NCI-H2196 treated with DMSO at 0.1 percent for 48 hours (cell line): ENCODE measurements around the gene NUCKS1.

Experiments used
- DNase-seq: peaks from one replicate; lab custom pipeline; 2025; ENCODE audit not compliant: unreplicated experiment; lab: John Stamatoyannopoulos, UW

Gene NUCKS1

DNA sequence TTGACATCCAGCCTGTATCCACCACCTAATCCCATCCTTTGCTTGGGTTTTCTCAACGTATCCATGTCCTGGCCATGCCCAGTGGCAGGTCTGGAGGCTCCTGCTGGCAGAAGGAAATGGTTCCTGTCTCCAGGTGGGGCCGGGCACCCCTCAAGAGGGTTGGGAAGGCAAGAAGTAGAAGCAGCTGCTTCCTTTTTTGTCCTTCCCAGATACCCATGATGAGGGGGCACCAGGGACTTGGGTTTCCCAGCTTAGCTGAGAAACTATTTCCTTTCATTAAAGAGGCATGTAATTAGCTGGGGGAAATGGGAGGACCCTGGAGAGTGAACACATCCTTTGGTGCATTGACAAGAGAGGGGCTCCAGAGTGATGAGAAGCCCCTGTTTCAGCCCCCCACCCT lies 48.6 kb downstream of the NUCKS1 start:
- no peak for DNase-seq

GRCh38 chr1:205700865-205701401 lies 49.0 kb downstream of the NUCKS1 start:
- no peak for DNase-seq

DNA sequence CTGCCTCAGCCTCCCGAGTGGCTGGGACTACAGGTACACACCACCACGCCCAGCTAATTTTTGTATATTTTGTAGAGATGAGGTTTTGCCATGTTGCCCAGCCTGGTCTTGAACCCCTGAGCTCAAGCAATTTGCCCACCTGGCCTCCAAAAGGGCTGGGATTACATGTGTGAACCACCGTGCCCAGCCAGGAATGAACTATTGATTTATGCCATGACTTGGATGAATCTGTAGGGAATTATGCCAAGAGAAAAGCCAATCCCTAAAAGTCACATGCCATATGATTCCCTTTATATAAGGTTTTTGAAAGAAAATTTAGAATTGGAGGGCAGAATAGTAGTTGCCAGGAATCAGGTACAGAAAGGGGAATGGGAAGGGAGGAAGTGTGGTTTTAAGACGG lies 50.6 kb downstream of the NUCKS1 start:
- no peak for DNase-seq

DNA sequence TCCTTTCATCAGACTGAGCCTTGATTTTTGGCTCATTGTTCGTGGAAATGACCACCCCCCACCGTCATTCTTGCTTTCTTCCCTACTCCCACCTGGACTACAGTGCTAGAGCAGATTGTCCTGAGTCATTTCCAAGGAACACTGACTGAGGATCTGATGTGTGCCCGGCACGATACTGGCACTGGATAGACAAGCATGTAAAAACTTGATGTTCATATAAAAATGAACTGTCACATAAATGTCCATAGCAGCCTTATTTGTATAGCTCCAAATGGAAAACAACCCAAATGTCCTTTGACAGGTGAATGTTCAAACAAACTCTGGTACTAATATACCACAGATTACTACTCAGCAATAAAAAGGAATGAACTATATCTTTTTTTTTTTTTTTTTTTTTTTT lies 51.1 kb downstream of the NUCKS1 start:
- DNase-seq: no peak

DNA sequence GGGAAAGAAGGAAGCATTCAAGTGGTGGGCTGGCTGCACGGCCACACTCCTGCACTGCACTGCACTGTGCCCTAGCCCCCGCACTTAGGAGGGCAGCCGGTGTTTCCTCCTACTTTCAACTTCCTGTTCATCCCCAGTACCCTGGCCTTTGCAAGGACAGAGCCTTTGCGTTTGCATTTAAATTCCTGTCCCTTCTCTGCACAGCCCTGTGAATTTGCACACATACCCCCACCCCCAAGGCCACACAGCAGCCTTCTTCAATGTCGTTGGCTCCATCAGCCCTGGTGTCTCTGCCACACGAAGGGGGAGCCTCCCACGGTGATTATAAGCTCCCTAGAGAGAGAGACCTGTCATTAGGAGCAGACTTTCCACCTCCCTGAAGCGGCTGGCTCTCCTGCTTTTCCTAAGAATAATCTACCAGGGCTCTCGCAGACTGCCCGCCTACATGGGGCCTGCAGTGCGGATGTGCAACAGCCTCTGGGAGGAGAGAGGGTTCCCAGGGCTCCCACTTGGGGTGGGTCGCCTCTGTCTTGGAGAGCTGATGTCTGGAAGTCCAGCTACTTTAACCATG lies 56.5 kb downstream of the NUCKS1 start:
- DNase-seq: no peak

GRCh38 chr1:205692423-205692822 lies 57.6 kb downstream of the NUCKS1 start:
- no peak for DNase-seq

GRCh38 chr1:205690122-205690756 lies 59.7 kb downstream of the NUCKS1 start:
- DNase-seq: no peak

GRCh38 chr1:205689479-205689878 lies 60.5 kb downstream of the NUCKS1 start:
- no peak for DNase-seq

- DNase-seq: no peak
These were observed 61.6 kb downstream of the NUCKS1 start for GRCh38 chr1:205688171-205689080.

DNA sequence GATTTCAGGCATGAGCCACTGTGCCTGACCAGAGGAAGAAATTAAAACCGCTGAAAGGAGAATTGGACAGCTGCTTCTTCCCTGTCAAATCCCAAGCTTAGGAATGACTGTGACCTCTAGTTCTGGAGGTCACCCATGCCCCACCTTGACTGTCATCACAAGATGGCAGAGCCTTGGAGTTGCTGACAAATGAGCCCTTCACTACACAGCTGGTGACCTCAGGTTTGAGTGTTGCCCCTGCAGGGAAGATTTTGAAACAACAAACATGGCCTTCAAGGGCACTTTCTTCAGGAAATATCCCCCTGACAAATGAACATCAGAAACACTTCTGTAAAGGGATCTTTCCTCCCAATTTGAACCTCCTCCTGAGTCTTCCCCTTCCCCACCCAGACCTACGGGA lies 62.7 kb downstream of the NUCKS1 start:
- no peak for DNase-seq

GRCh38 chr1:205681364-205681763 lies 68.6 kb downstream of the NUCKS1 start:
- no peak for DNase-seq

DNA sequence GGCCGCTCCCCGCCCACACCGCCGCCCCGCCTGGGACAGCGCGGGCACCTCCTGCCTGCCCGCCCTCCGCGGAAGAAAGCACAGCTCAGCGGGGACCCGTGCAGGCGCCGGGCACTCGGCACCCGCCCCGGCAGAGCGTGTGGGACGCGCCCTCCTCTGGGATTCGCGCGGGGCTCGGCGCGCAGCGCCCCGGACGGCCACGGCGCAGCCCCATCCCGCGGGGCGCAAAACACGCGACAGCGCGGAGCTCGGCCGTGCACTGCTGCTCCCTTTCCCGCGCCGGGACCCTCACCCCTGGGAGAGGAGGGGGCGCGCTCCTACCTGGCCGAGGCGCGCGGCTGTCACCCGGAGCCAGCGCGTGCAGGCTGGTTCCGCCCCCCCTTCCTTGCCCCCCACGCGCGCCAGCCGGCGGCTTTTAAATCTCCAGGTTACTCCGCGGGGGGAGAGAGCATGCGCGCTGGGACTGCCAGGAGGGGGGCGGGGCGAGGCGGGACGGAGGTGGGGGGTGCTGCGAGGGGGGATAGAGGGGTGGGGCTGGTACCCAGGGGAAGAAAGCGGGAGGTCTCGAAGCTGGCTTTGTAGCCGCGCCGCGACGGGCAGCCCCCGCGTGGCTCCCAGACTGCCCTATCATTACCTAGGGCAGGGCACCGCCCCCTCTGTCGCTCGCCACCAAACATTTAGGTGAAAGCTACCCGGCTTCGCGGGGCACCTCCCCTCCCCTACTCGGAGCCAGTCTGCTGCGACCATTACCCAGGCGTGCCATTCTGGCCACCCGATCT lies 69.7 kb downstream of the NUCKS1 start, which contains the start of gene SLC45A3:
Gene SLC45A3, minus strand, starts transcription at position 437 of the 779 bp plus-strand sequence. CDS start 15,853 bp downstream, outside the sequence.
- no peak for DNase-seq

DNA sequence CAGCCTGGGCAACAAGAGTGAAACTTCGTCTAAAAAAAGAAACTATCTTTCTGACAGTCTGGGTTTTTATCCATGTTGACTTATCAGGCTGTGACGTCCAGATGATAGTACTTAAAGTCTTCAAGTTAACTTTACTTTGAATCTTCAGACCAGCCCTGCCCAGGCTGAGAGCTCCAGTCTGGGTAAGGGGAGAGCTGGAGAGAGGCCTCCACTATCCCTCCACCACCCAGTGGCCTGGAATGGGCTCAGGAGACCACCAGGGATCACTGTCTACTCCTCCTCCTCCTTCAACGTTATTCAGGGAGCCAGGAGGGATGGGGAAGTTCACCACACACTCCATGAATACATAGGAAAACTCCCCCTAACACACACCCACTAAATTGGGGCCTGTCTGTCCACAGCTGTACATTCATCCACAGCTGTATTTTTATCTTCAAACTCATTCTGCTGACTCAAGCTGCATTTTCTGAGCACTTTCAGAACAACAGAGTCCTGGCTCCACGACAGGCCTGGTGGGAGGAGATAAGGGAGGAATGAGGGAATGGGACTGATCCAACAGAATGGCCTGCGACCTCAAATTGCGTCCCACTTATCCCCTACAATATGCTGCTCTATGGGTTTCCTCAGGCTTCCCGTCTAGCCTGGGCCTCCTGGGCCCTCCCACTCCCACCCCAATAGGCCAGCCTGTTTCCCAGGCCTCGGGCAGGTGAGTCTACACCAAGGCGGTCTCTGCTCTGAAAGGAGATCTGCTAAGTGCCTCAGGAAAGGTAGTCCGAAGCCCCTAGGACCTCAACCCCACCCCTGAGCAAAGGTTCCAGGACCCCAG lies 71.5 kb downstream of the NUCKS1 start:
- no peak for DNase-seq

DNA sequence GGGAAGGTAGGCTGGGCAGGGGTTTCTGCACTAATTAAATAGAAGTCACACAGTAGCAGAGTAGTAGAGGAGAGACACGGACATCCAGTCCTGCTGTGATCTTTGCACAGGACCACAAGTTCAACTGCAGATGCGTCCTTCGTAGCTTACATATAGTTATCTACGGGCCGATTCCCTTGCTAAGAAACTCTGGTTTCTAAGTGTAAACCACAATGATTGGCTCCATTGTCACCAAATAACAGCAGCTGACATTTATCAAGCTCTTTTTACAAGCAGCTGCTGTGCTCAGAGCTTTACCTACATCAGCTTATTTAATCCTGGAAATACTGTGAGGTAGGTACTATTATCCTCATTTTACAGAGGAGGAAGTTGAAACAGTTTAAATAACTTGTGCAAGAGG lies 72.8 kb downstream of the NUCKS1 start:
- DNase-seq: no peak

DNA sequence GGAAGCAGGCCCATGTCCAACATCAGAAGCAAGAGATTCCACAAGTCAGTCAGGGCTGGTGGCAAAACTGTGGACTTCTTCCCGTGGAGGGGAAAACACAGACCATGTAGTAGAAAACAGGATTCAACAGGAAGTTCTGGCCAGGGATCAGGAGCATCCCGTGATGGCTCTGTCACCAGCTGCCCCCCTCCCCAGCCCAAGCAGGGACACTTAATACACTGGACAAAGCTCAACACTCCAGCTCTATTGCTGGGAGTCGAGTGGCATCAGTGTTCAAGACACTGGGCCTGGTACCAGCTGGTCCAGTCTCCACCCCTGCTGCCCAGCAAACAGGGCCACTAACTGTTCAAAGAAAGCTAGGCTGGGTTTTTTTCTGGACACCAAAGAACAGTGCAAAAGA lies 73.4 kb downstream of the NUCKS1 start:
- DNase-seq: no peak

GRCh38 chr1:205676002-205676401 lies 74.0 kb downstream of the NUCKS1 start:
- no peak for DNase-seq

DNA sequence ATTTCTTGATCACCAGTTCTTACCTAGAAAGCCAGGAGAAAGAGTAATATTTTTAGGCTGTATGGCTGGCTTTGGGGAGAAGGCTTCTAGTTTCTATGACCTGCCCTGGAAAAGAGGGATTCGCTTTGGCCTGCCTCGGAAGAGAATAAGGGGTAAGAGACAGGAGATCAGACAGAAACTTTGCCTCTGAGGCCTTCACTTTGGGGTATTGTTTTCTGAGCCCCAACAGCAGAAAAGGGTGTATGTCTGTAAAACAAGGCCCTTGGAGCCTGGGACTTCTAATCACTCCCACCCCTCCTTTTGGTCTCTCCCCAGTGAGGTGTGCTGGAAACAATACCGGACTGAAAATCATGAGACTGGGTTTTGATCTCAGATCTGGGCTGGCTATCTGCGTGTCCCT lies 74.7 kb downstream of the NUCKS1 start:
- DNase-seq: no peak

DNA sequence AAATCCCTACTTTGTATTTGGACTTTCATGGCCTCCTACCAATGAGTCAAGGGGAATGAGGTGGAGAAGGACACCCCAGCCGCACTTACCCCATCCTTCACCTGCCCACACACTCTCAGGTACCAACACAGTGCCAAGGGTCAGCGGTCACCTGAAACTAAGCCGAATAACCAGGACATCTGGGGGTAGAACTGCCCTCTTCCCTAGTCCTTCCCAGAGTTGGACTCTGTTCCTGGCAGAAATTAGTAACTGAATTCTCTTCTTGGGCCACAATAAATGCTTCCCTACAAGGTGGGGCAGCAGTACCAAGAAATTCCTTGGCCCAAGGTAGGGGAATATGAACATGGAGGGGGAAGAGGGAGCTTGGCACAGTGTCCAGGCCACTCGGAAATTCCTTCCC lies 77.0 kb downstream of the NUCKS1 start:
- no peak for DNase-seq

DNA sequence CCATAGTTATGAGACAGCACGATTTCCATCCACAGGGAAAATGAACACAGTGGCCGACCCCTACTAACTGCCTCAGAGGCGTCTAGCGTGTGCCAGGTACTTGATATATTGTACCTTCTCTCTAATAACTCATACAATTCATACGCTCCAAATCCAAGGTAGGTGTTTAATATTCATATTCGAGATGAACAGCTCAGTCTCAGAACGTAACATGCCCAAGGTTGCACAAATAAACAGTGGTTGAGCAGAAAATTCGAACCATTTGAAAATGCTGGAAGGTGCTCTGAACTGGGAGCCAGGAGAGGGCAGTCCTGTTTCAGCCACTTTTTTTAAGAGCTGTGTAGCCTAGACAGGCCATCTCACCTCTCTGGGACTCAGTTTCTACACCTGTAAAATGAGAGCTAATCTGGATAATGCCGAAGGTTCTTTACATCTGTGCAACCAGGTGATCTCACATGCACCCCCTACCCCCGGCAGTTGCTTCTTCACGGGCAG lies 77.5 kb downstream of the NUCKS1 start:
- no peak for DNase-seq
